Nucleus accumbens (tissue), 56 donors: ENCODE data around the gene ALG14.

Experiments
- DNase-seq, 56 donors: peaks; one replicate each; lab custom pipeline; 2025; lab: John Stamatoyannopoulos, UW

The ALG14 gene

DNA sequence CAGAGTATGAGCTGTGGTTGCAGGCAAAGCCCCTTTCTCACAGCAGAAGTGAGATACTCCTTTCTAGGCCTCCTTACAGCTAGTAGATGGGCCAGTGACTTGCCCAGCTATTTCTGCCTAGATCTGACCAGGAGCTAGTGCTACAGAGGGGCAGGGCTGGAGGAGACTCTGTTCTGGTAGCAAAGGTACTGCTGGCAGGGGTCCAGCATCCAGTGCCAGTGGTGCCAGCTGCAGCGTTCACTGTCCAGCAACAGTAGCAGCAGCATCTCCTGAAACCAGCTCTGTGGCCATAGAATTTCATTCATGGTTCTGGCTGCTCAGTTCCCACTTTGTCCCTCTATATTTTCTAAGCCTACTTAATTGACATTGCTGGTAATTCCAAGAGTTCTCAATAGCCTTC is 83.4 kb downstream of the ALG14 start:
- DNase-seq, result peak in 1 of 56 donors; percentile 10

DNA sequence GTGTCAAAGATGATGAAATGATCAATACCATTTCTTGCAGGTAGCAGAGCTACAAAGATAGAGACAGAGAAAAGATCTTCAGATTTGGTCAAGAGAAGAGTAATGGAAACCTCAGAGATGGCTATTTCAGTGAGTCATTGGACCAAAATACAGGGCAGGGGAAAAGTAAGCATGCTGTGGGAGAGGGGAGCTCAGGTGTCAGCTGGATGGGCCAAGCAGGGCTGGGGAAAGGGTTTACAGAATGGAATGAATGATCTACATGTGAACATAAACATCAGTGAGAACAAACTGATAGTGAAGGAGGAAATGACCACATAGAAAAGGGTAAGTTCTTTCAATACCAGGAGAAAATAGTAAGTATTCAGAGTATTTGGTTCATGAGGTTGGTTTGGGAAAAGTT is 84.4 kb downstream of the ALG14 start:
- DNase-seq, result no peak

DNA sequence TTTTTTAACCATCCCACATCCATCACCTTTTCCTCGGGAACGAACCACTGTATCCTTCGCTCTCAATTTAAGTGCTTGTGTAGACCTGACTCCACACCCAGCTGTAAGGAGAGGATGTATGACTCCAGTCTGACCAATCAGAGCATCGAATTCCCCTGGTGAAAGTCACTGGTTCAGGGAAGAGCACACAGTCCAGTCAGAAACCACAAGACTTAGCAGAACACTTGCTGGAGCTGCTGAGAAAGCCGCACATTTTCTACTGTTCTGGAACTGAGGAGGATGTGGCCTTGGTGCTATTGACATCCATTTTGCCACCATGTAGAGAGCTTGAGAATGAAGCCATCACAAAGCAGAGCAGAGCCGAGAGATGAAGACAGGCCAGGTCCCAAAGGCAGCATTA is 86.0 kb downstream of the ALG14 start:
- DNase-seq, result no peak

DNA sequence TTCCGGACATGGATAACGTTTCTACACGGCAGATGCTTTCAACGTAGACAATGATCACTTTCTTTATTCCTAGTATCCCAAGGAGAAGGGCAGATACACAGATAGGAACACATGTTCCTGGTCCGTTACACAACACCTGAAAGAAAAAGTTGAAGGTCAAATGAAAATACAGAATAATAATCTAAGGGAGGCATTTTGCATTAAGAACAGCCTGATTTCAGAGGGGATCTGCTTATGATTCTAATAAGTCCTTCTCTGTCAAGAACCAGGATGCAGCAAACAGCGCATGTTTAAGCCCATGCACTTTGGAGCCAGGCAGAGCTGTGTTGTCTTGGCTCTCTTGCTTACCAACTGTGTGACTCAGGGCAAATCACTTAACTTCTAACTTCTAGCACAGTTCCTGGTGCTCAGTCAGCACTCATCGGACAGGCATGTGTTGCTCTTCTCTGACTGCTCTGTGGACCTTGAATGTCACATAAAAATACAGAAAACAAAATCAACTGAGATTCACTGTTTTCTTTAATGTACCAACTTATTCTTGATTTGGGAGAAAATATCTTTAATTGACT is 89.5 kb downstream of the ALG14 start:
- no peak for DNase-seq

DNA sequence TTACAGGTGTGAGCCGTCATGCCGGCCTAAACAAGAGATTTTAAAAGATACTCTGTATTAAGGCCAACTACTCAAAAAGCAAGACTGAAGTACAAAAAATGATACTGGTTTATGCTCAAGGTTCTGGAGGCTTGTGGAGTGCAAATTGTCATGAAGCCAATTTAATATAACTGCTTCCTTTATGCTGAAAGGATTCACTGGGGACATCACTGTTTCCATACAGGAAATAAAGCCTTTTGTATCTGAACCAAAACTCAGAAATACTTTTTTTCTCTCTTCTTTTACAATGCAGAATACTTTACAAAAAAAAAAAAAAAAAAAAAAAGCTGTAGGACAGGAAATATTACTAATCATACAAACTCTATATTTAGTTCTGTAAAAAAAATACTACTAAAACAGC is 90.4 kb downstream of the ALG14 start:
- DNase-seq, result no peak

DNA sequence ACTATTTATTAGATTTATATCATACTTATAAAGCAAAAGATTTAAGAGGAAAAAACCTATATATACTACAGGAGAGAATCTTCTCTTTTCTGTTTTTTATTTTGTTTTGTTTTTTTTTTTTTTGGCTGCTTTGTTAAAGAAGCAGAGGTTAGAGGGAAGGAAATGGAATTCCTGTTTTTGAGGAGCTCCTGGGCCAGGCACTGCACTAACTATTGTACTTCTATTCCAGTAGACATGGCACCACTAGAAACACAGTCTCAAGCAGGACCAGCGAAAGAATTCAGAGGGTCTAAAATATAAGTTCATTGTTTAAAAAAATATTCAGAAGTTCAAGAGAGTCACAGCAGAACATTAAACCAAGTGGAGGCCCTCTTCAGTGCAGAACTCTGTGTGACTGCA is 91.2 kb downstream of the ALG14 start:
- no peak for DNase-seq

DNA sequence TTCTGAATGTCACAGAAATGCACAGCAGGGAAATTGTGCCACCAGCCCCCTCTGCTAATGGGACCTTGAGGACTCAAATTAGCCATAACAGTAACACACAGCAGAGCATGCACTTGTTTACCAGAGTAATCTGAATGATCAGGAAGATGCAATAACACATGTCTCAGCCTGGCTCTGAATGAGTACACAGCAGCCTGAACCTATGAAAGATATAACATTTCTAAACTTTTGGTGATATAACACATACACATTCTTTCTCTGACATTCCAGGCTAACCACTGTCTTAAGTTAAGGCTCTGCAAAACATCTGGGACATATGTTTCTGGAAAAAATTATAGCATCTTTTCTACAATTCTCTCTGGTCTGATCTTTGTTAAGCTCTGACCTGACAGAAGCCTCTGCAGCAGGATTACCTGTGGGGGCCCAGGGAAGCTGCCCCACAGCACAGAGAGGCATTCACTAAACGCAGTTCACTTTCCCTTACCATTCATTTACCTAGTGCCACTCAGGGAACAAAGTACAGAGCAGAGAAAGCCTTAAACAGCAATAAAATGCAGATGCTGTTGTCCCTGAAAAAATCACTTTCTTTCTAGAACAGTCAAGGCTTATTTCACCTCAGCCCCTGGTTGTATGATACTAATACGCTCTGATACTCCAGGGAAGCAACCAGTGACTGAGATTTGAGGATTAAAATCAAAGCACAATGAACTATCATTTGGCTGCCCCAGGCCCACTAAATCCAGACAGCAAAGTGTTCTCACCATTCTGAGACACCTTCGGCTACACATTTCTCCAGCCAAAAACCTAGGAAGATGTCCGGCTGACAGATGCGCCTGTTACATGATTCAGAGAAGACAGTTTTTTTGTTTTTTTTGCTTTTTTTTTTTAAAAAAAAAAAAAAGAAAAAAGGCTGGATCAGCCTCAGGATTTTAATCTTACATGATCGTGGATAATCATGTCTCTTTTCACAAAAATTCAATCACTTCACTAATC is 91.9 kb downstream of the ALG14 start:
- DNase-seq, result no peak

DNA sequence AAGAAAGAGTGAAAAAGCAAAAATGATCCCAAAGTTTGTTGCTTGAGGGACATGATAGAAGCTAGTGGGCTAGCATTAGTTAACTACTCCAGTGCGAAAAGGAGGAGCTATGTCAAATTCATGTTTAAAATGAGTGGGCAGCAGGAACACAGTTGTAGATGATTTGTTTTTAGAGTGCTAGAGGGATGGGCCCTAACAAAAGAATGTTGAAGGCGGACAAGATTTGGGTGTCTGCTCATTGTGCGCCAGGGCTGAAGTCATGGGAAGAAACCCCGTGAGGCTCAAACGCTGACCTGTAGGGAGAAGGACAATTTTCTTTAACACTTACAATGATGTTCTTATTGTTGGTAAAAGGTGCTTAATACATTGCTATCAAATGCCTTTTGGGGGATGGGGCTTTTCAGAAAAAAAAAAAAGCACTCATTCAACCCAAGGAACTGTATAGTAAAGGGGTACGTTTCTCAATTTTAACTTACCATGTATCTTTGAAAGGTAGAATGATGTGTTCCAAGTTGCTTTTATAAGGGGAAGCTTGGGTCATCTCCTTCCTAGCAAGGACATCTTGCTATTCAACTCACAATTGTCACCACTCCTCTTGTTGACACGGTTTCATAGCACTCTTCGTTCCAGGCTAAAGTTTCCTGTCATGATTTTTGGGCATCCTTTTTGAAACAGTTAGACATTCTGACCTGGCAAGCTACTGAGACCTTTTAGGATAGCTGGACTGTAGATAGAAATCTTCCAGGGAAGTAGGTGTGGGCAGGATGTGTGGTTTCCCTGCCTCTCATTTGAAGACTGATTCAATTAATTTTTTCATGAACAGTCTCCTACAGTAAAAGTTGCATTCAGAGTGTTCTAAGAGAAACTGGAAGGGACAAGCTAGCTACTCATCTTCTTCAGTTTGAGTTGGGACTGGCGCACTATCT is 92.8 kb downstream of the ALG14 start:
- DNase-seq, result no peak

DNA sequence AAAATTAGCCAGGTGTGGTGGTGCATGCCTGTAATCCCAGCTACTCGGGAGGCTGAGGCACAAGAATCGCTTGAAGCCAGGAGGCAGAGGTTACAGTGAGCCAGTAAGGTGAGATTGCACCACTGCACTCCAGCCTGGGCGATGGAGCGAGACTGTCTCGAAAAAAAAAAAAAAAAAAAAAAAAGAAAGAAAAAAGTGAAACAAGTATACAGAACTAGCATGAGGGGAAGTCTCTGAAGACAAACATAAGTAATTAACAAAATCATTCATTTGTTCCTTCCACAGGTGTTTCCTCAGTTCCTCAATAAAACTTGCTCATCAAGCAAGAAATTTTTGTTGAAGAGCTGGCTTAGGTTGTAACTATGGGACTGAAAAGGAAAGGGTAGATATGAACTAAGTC is 93.6 kb downstream of the ALG14 start:
- DNase-seq, result no peak

DNA sequence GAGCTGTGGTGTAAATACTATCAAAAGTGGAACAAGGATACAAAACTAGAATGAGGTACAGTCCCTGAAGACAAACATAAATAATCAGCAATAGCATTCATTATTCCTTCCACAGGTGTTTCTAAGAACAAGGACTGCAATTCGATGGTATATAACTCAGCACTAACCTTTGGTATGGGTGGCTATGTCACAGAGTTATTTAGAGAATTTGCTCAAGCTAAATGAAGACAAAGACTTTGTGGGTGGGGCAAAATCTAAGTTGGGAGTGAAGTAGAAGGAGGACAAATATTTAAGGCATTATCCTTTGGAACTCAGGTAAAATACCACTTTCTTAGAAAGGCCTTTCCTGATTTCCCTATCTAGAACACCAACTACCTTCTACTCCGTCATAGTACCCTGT is 94.3 kb downstream of the ALG14 start:
- no peak for DNase-seq

DNA sequence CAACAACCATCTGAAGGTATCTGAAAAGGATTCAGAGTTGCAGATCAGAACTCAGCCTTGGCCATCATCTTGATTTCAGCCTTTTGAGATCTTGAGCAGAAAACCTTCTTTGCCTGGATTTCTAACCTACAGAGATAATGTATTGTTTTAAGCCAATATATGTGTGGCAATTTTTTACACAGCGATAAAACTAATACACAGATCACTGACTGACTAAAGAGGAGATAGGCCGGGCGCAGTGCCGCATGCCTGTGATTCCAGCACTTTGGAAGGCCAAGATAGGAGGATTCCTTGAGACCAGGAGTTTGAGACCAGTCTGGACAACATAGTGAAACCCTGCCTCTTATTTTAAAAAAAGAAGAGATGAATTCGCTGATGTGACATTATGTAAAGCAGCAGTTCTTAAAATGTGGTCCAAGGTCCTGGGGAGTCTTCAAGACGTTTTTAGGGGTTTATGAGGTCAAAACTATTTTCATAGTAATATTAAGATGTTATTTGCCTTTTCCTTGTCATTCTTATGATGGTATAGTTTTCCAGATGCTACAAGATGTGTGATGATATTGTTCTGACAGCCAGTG is 95.7 kb downstream of the ALG14 start:
- no peak for DNase-seq

DNA sequence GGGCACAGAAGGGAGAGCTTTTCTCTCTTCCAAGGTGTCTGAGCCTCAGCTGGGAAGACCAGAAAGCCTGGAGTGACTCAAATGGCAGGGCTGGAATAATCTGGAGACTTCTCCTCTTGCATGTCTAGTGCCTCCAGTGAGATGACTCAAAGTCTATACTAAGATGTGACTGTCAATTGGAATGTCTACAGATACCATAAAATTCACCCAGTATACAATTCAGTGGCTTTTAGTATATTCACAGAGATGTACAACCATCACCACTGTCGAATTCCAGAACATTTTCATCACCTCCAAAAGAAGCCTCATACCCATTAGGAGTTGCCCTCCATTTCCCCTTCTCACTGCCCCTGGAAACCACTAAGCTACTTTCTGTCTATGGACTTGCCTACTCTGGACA is 97.9 kb downstream of the ALG14 start:
- DNase-seq, result no peak

DNA sequence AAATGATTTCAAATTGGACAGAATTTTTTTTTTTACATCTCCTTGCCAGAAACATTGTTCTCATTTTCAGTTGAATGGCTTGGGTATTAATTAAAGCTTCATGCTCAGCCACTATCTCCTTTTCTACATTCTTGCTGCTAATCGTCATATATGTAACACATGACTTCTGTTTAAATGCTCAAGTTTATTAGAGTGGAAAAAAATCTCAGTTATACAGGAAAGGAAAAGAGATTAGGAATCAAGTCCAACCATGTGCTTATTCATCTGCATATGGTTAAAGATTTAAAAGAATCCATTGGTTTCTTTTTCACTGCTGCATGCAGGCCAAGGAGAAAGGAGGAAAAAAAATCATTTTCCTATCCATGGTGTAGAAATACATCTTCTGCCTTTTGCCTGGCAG is 98.5 kb downstream of the ALG14 start:
- no peak for DNase-seq

DNA sequence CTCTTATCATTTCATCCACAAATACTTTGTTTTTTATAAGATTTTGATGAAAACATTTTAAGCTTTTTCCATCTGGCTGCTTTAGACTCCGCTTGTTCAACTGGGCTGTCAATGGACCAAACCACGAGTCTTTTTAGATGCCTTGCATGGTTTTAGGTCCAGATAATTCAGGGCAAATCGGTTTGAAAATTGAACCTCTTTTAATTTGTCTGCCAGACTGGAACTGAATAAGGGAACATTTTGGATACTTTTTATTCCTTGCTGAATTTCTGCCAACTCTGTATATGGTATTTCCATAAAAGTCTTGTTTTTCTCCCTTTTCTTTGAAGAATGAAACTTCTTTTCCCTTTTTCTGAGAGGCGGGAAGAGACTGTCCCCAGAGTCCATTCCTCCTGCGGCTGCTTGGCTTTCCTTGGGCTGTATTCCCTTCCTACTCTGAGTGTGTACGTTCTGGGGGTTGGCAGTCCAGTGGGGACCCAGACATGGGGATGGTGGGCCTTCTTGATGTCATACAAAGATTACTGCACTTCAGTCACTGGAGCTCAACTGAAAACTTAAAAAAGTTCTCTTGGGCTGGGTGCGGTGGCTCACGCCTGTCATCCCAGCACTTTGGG is 99.3 kb downstream of the ALG14 start:
- DNase-seq, result no peak

DNA sequence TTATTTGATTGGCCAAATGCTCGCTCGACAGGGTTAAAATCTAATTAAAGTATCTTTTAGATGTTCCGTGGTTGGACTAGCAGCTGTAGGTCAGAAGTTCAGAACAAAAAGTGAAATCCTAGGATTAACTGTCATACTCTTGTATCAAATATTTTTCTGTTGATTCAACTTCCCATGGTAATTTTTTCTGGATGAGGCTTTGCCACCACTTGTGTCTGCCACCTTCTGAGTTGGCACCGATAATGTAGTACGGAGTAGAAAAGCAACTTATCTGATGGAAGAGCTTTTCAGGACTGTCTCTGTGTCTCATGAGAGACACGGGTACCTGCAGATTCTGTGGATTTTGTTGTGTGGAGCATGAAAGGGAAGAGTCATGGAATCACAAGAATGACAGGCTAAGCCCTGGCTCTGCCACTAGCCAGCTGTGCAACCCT is 101.2 kb downstream of the ALG14 start:
- DNase-seq, result no peak

DNA sequence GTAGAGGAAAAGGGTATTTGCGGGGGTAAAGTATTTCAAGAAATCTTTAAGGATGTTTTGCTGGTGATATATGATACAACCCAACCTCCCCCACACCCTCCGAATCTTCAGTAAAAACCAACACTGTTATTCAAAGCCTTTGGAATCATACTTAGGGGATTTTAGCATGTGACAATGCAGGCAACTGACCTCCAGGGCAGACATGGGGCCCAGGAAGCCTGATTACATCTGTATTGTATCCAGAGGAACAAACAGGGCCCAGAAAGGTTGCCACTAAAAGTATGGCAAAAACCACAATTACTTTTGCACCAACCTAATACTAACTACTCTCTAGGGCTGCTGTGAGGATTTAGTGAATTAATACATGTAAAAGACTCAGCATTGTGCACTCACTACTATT is 102.0 kb downstream of the ALG14 start:
- no peak for DNase-seq

DNA sequence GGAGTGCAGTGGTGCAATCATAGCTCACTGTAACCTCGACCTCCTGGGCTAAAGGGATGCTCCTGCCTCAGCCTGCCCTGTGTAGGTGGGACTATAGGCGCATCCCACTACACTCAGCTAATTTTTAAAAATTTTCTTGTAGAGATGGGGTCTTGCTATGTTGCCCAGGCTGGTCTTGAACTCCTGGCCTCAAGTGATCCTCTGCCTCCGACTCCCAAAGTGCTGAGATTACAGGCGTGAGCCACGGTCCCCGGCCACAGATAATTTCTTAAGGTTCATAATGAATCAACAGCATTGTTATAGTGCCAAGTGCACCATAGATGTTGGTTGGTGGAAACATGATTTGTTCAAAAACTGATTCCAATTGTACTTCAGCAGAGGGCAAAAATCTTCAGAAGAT is 103.6 kb downstream of the ALG14 start:
- DNase-seq, result no peak

DNA sequence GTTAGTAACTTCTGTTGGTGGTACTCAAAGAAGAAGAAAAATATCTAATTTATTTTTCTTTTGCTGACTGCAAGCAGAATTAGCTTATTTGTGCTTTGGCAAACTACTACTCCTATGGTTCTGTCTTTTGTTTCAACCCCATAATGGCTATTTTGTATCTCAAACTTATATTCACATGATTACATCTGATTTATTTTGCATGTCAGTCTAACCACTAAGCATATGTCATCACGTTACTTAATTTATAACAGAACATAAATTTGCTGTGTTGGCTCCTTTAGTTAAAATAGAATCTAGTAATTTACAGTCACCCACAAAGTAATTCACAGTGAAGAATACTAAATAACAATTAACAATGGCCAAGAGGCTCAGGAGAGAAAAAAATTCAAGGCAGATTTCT is 106.7 kb downstream of the ALG14 start:
- DNase-seq, result no peak

DNA sequence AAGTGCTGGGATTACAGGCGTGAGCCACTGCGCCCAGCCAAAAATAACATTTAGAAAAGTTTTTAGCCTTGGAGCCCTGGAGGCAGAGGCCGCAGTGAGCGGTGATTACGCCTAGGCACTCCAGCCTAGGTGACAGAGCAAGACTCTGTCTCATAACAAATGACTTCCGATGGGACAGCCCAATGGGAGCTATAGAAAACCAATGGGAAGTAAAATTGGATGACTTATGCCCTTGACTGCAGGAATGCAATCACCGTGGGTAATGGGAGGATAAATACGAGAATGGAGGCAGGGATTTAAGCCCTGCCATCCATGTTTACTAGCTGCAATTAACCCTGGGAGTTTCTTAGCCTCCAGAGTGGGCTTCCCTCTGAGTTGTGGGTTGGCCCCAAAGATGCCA is 108.9 kb downstream of the ALG14 start:
- DNase-seq, result no peak
